HepG2 (cell line): ENCODE measurements around the gene SIK3. TPM values are rescaled to one million over a fixed set of nuclear protein-coding genes. Genes with fewer than 3 reads are reported as not detected.

Source experiments
- ARID4A ChIP-seq: sonication (generic); formaldehyde crosslinking; IDR thresholded peaks from 2 replicates; pipeline ENCODE4 v1.5.0; 2020; ENCODE audit warnings: mild to moderate bottlenecking, missing genetic modification reagents, borderline replicate concordance
- ATF7 ChIP-seq, 2 experiments: fragments of 450-650 bp in 1 of 2; sonication (generic) in 1 of 2; formaldehyde crosslinking in 1 of 2; IDR thresholded peaks; 2 replicates each; pipeline versions ENCODE4 v1.4.0 to v1.6.1; 2016 to 2020; ENCODE audit warnings: antibody characterized with exemption in 1 of 2, mild to moderate bottlenecking in 1 of 2, missing genetic modification reagents in 1 of 2
- CENPBD1 ChIP-seq: sonication (generic); formaldehyde crosslinking; IDR thresholded peaks from 2 replicates; pipeline ENCODE4 v1.8.0; 2022; ENCODE audit warnings: missing genetic modification reagents, low read depth, mild to moderate bottlenecking, borderline replicate concordance
- FLYWCH1 ChIP-seq: sonication (generic); formaldehyde crosslinking; IDR thresholded peaks from 2 replicates; pipeline ENCODE4 v1.8.1; 2023; ENCODE audit warnings: mild to moderate bottlenecking, missing genetic modification reagents
- FOXP1 ChIP-seq, 2 experiments: fragments of 450-650 bp in 1 of 2; IDR thresholded peaks; 2 replicates each; pipeline ENCODE4 v1.6.1; 2017 to 2018; ENCODE audit warnings: antibody characterized with exemption in 1 of 2
- GATAD1 ChIP-seq: IDR thresholded peaks from 2 replicates; pipeline ENCODE4 v1.6.1; 2016; ENCODE audit warnings: missing genetic modification reagents, missing compliant biosample characterization
- MTF2 ChIP-seq: sonication (generic); formaldehyde crosslinking; IDR thresholded peaks from 2 replicates; pipeline ENCODE4 v1.5.0; 2020; ENCODE audit warnings: missing genetic modification reagents, borderline replicate concordance
- NR2F1 ChIP-seq, 2 experiments: fragments of 450-650 bp in 1 of 2; formaldehyde crosslinking in 1 of 2; IDR thresholded peaks; 2 replicates each; pipeline versions ENCODE4 v1.5.0 to v1.6.1; 2016 to 2020; ENCODE audit warnings: mild to moderate bottlenecking in 1 of 2, missing compliant biosample characterization in 1 of 2, missing genetic modification reagents in 1 of 2, moderate library complexity in 1 of 2
- RFXAP ChIP-seq: sonication (generic); formaldehyde crosslinking; IDR thresholded peaks from 2 replicates; pipeline ENCODE4 v1.4.0; 2020; ENCODE audit warnings: missing genetic modification reagents, borderline replicate concordance
- SP140L ChIP-seq: sonication (generic); formaldehyde crosslinking; IDR thresholded peaks from 2 replicates; pipeline ENCODE4 v1.4.0; 2020; ENCODE audit warnings: missing genetic modification reagents, borderline replicate concordance
- TCF7L2 ChIP-seq: IDR thresholded peaks from 2 replicates; pipeline ENCODE4 v1.6.1; 2011; ENCODE audit warnings: mild to moderate bottlenecking, low read depth, low read length, moderate library complexity
- TRIM24 ChIP-seq: sonication (generic); formaldehyde crosslinking; IDR thresholded peaks from 2 replicates; pipeline ENCODE4 v1.8.0; 2022; ENCODE audit warnings: mild to moderate bottlenecking, missing genetic modification reagents
- U2AF2 ChIP-seq: fragments of 200-400 bp; formaldehyde crosslinking; IDR thresholded peaks from 2 replicates; pipeline ENCODE4 v1.6.1; 2017; ENCODE audit warnings: low read depth, mild to moderate bottlenecking, low read length
- YY1 ChIP-seq: IDR thresholded peaks from 2 replicates; pipeline ENCODE4 v1.6.1; 2011; ENCODE audit warnings: low read length, low read depth, moderate library complexity, mild to moderate bottlenecking; ENCODE audit not compliant: insufficient read depth, insufficient replicate concordance
- ZFP36 ChIP-seq: fragments of 150-350 bp; IDR thresholded peaks from 2 replicates; pipeline ENCODE4 v1.6.1; 2018; ENCODE audit warnings: borderline replicate concordance, low read length, low read depth; ENCODE audit not compliant: partially characterized antibody
- ZGPAT ChIP-seq: IDR thresholded peaks from 2 replicates; pipeline ENCODE4 v1.6.1; 2016; ENCODE audit warnings: mild to moderate bottlenecking
- ZMYM3 ChIP-seq: sonication (generic); formaldehyde crosslinking; IDR thresholded peaks from 2 replicates; pipeline ENCODE4 v1.5.1; 2020; ENCODE audit warnings: mild to moderate bottlenecking, missing genetic modification reagents
- ZNF597 ChIP-seq: sonication (generic); formaldehyde crosslinking; IDR thresholded peaks from 2 replicates; pipeline ENCODE4 v1.5.0; 2020; ENCODE audit warnings: missing genetic modification reagents
- ZNF619 ChIP-seq: sonication (generic); formaldehyde crosslinking; IDR thresholded peaks from 2 replicates; pipeline ENCODE4 v1.4.0; 2020; ENCODE audit warnings: mild to moderate bottlenecking, missing genetic modification reagents
- ZNF713 ChIP-seq: sonication (generic); formaldehyde crosslinking; IDR thresholded peaks from 2 replicates; pipeline ENCODE4 v1.4.0; 2020; ENCODE audit warnings: mild to moderate bottlenecking, missing genetic modification reagents
- ZNF724P ChIP-seq: sonication (generic); formaldehyde crosslinking; IDR thresholded peaks from 2 replicates; pipeline ENCODE4 v1.8.0; 2022; ENCODE audit warnings: missing genetic modification reagents, borderline replicate concordance
- polyA plus RNA-seq, 8 experiments: library from polyadenylated mRNA; depleted of rRNA in 3 of 8; stranded (reverse) in 7 of 8; unstranded in 1 of 8; fragments of >200 nt; fragmentation: Illumina TruSeq in 4 of 8; extraction: Trizol in 4 of 8; gene quantifications; 2 replicates each; pipeline versions ENCODE4 v1.2.1 to v1.2.3, GENCODE V29; 2011 to 2016; ENCODE audit warnings: low read depth in 4 of 8, missing spikeins in 1 of 8, mixed read lengths in 1 of 8; ENCODE audit not compliant: insufficient read depth in 1 of 8
- total RNA-seq, 5 experiments: library from RNA; depleted of rRNA; stranded (reverse); fragments of >200 nt; fragmentation: Illumina TruSeq; extraction: Trizol; gene quantifications; 2 replicates each; pipeline ENCODE4 v1.2.3, GENCODE V29; 2016; ENCODE audit warnings: low read depth in 1 of 5

Gene SIK3
- total and polyA plus RNA-seq, 2 of the 13 experiments (the other 11 are each of a cell fraction or from before 2014, with no cell fraction given): 5.7 to 9.8 TPM

- TF ChIP-seq RFXAP (peak; percentile 79; the same call in 1 of the 2 replicates), ARID4A (peak; percentile 33; the same call in 1 of the 2 replicates), U2AF2 (no peak), ZGPAT (peak; percentile 87), SP140L (CRISPR knock-in tag) (no peak), ZMYM3 (CRISPR knock-in tag) (peak; percentile 84), NR2F1 (CRISPR knock-in tag; IDR thresholded peaks at IDR 0.05) (peak; percentile 59 to 91; a peak in 3 of 4 replicates), ZNF724P (CRISPR knock-in tag) (no peak), TCF7L2 (no peak), GATAD1 (CRISPR knock-in tag) (no peak), CENPBD1 (CRISPR knock-in tag) (no peak), MTF2 (no peak), ZFP36 (no peak), FOXP1 (IDR thresholded peaks at IDR 0.05) (no peak), FOXP1 (CRISPR knock-in tag; IDR thresholded peaks at IDR 0.05) (peak; percentile 60), ZNF713 (no peak), TRIM24 (CRISPR knock-in tag) (0 out of 2 replicates have a peak, but pooled peaks have one; percentile 52), ZNF619 (peak; percentile 69; the same call in 1 of the 2 replicates), YY1 (peak; percentile 52), FLYWCH1 (no peak), ZNF597 (no peak), ATF7 (IDR thresholded peaks at IDR 0.05) (no peak), ATF7 (CRISPR knock-in tag; IDR thresholded peaks at IDR 0.05) (peak; percentile 49; the same call in 1 of the 2 replicates)
Measured at GRCh38 chr11:116828632-116829524, 269.4 kb downstream of the SIK3 start (continued).
